DMS153 treated with DMSO at 0.1 percent for 48 hours (cell line): ENCODE data around the gene SYT4.
"Not testable (repeated sequence)": the region's sequence is repeated elsewhere in the genome, so short reads cannot be mapped to it uniquely, and the experiment has no call there.

Experiments used
- DNase-seq: peaks from one replicate; lab custom pipeline; 2025; ENCODE audit not compliant: unreplicated experiment; lab: John Stamatoyannopoulos, UW

Gene SYT4

GRCh38 chr18:43277164-43277600, at the start of gene SYT4:
Gene SYT4, minus strand, starts transcription at chr18:43277490. Its CDS starts 209 bp downstream, at chr18:43277281.
- DNase-seq = peak; percentile 75

- no peak for DNase-seq
These were observed 44.8 kb upstream of the SYT4 start for GRCh38 chr18:43322132-43322531.

GRCh38 chr18:43314941-43315340, 37.7 kb upstream of the SYT4 start:
- DNase-seq = no peak

- DNase-seq = no peak
These were observed 35.6 kb upstream of the SYT4 start for GRCh38 chr18:43312891-43313290.

GRCh38 chr18:43310239-43310638, 32.9 kb upstream of the SYT4 start:
- DNase-seq = no peak

- DNase-seq = no peak
These were observed 26.1 kb upstream of the SYT4 start for GRCh38 chr18:43303376-43303775.

- DNase-seq = not testable (repeated sequence)
These were observed 8.9 kb upstream of the SYT4 start for GRCh38 chr18:43286187-43286586.

GRCh38 chr18:43283299-43283698, 6.0 kb upstream of the SYT4 start:
- no peak for DNase-seq

GRCh38 chr18:43279015-43279744, 1.9 kb upstream of the SYT4 start:
- peak; percentile 92 for DNase-seq

GRCh38 chr18:43278355-43278754, 1.1 kb upstream of the SYT4 start:
- DNase-seq = peak; percentile 36

GRCh38 chr18:43276491-43276890, 799 bp downstream of the SYT4 start:
- DNase-seq = no peak

GRCh38 chr18:43275546-43275945, 1.7 kb downstream of the SYT4 start:
- no peak for DNase-seq

GRCh38 chr18:43274526-43274925, 2.8 kb downstream of the SYT4 start:
- DNase-seq = no peak

GRCh38 chr18:43271593-43272432, 5.5 kb downstream of the SYT4 start:
- peak; percentile 47 for DNase-seq

GRCh38 chr18:43267818-43268217, 9.5 kb downstream of the SYT4 start:
- no peak for DNase-seq

GRCh38 chr18:43265465-43265864, 11.8 kb downstream of the SYT4 start:
- no peak for DNase-seq

GRCh38 chr18:43248610-43249249, 28.6 kb downstream of the SYT4 start:
- DNase-seq = no peak

GRCh38 chr18:43247944-43248343, 29.3 kb downstream of the SYT4 start:
- no peak for DNase-seq

- no peak for DNase-seq
These were observed 38.9 kb downstream of the SYT4 start for GRCh38 chr18:43238429-43238828.

- no peak for DNase-seq
These were observed 40.4 kb downstream of the SYT4 start for GRCh38 chr18:43236921-43237320.

GRCh38 chr18:43234889-43235288, 42.4 kb downstream of the SYT4 start:
- DNase-seq = no peak

GRCh38 chr18:43222501-43222900, 54.8 kb downstream of the SYT4 start:
- no peak for DNase-seq
